CD4-positive, alpha-beta memory T cell (primary cell): ENCODE results near the gene DNAJC5. TPM values are rescaled to one million over a fixed set of nuclear protein-coding genes. Genes with fewer than 3 reads are reported as not detected.
"Not testable (repeated sequence)": the region's sequence is repeated elsewhere in the genome, so short reads cannot be mapped to it uniquely, and the experiment has no call there.

ENCODE experiments used
- CTCF ChIA-PET: fragments of 350-600 bp; sonication (Branson Sonifier 250); formaldehyde crosslinking; loops from one replicate; lab custom pipeline; 2021; ENCODE audit warnings: inconsistent platforms; ENCODE audit not compliant: partially characterized antibody; lab: Charles Lee
- POLR2A ChIA-PET: fragments of 350-600 bp; sonication (Branson Sonifier 250); formaldehyde crosslinking; loops from one replicate; lab custom pipeline; 2021; ENCODE audit not compliant: partially characterized antibody; lab: Charles Lee
- DNase-seq, 5 donors: peaks; one replicate each; pipeline versions ENCODE4 v3.0.0 to v3.0.0-alpha.2; 2020 to 2022; ENCODE audit warnings: mixed read lengths in 1 of 5
- H3K27ac ChIP-seq: one replicate; pipeline ENCODE4 v1.7.0; 2013; ENCODE audit warnings: low read depth, low read length
- H3K27me3 ChIP-seq: 2 replicates; pipeline ENCODE4 v1.7.0; 2013; ENCODE audit warnings: mild to moderate bottlenecking, low read length, moderate library complexity; ENCODE audit not compliant: insufficient read depth
- H3K36me3 ChIP-seq: 2 replicates; pipeline ENCODE4 v1.7.0; 2013; ENCODE audit warnings: mild to moderate bottlenecking, low read length, moderate library complexity; ENCODE audit not compliant: insufficient read depth
- H3K4me1 ChIP-seq: 2 replicates; pipeline ENCODE4 v1.7.0; 2013; ENCODE audit warnings: mild to moderate bottlenecking, low read length, moderate library complexity; ENCODE audit not compliant: insufficient read depth
- H3K4me3 ChIP-seq, 2 donors: one replicate each; pipeline ENCODE4 v1.7.0; 2013; ENCODE audit warnings: low read length in 2 of 2, mild to moderate bottlenecking in 1 of 2
- H3K9me3 ChIP-seq, 2 donors: one replicate each; pipeline ENCODE4 v1.7.0; 2013; ENCODE audit warnings: low read length in 2 of 2, control low read depth in 1 of 2; ENCODE audit not compliant: control insufficient read depth in 1 of 2
- H3K27ac Mint-ChIP-seq, 7 donors: one replicate each; pipeline ENCODE4 v1.8.0; 2020 to 2021; ENCODE audit warnings: mixed read lengths in 7 of 7, mild to moderate bottlenecking in 6 of 7, inconsistent platforms in 3 of 7, moderate library complexity in 3 of 7
- H3K27me3 Mint-ChIP-seq, 2 donors: one replicate each; pipeline ENCODE4 v1.8.0; 2020 to 2021; ENCODE audit warnings: mixed read lengths in 2 of 2
- H3K36me3 Mint-ChIP-seq, 2 donors: one replicate each; pipeline ENCODE4 v1.8.0; 2020 to 2021; ENCODE audit warnings: mixed read lengths in 2 of 2, inconsistent platforms in 1 of 2, mild to moderate bottlenecking in 1 of 2
- H3K4me1 Mint-ChIP-seq, 4 donors: one replicate each; pipeline ENCODE4 v1.8.0; 2020 to 2021; ENCODE audit warnings: mixed read lengths in 4 of 4, mild to moderate bottlenecking in 1 of 4
- H3K4me3 Mint-ChIP-seq, 8 donors: one replicate each; pipeline ENCODE4 v1.8.0; 2020 to 2021; ENCODE audit warnings: mixed read lengths in 8 of 8, mild to moderate bottlenecking in 7 of 8, moderate library complexity in 6 of 8, inconsistent platforms in 3 of 8
- H3K9me3 Mint-ChIP-seq, 8 donors: one replicate each; pipeline ENCODE4 v1.8.0; 2020 to 2021; ENCODE audit warnings: mixed read lengths in 8 of 8, mild to moderate bottlenecking in 5 of 8, inconsistent platforms in 3 of 8, moderate library complexity in 1 of 8
- intact Hi-C: fragments of 100-400 bp; cut with micrococcal nuclease; formaldehyde crosslinking; loops from one replicate; pipeline ENCODE4 v1.15.1; 2023
- polyA plus RNA-seq, 2 donors: library from polyadenylated mRNA; unstranded; fragments of 300-500 nt; fragmentation: Illumina TruSeq; gene quantifications; one replicate each; pipeline ENCODE4 v1.2.3, GENCODE V29; 2021
- total RNA-seq, 2 experiments: library from RNA; stranded (reverse); gene quantifications; one replicate each; pipeline ENCODE4 v1.2.3, GENCODE V29; 2021

The DNAJC5 gene
- total and polyA plus RNA-seq, 4 experiments from 2014 or later, result 4.9 to 54.4 (median 31.3) TPM

GRCh38 chr20:63923651-63924050, 28.7 kb downstream of the DNAJC5 start:
- H3K27ac Mint-ChIP-seq, result peak overlapping the region in 2 of 7 donors; percentile 2 to 49
- POLR2A ChIA-PET, result no interaction called here
- H3K4me3 Mint-ChIP-seq, result no peak overlapping the region
- Histone ChIP-seq H3K36me3 (peaks cover 11% of the 10 kb centered on the region), H3K9me3 (no peaks in the 10 kb centered on the region), H3K4me1 (peaks cover 10% of the 10 kb centered on the region), H3K4me3 (no peak overlapping the region), H3K27ac (no peak overlapping the region), H3K27me3 (no peaks in the 10 kb centered on the region)
- H3K27me3 Mint-ChIP-seq, result no peaks in the 10 kb centered on the region
- peaks cover 12 to 31% of the 10 kb centered on the region in 2 donors for H3K36me3 Mint-ChIP-seq
- peaks cover 11 to 35% (median 12%) of the 10 kb centered on the region in 4 donors for H3K4me1 Mint-ChIP-seq
- H3K9me3 Mint-ChIP-seq, result no peaks in the 10 kb centered on the region
- CTCF ChIA-PET, result no interaction called here
- intact Hi-C loops, result no loop called here
- no peak for DNase-seq

DNA sequence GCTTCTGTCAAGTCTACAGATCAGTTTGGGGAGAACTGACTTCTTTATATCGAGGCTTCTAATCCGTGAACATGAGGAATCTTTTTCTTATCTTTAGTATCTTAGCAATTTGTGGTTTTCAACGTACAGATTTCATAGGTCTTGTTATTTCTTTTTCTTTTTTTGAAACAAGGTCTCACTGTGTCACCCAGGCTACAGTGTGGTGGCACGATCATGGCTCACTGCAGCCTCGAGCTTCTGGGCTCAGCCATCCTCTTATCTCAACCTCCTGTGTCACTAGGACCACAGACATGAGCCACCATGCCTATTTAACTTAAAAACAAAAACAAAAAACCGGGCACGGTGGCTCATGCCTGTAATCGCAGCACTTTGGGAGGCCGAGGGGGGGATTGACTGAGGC, 29.3 kb downstream of the DNAJC5 start:
- Mint-ChIP-seq H3K27me3 (no peaks in the 10 kb centered on the region), H3K4me1 (peaks cover 11 to 35% (median 12%) of the 10 kb centered on the region in 4 donors), H3K9me3 (no peaks in the 10 kb centered on the region), H3K36me3 (peaks cover 15 to 37% of the 10 kb centered on the region in 2 donors), H3K27ac (peak overlapping the region in 6 of 7 donors; percentile 2 to 75 (median 45)), H3K4me3 (no peak overlapping the region)
- intact Hi-C loops, result no loop called here
- Histone ChIP-seq H3K36me3 (peaks cover 17% of the 10 kb centered on the region), H3K4me3 (no peak overlapping the region), H3K4me1 (peaks cover 10% of the 10 kb centered on the region), H3K27me3 (no peaks in the 10 kb centered on the region), H3K27ac (no peak overlapping the region), H3K9me3 (no peaks in the 10 kb centered on the region)
- DNase-seq, result no peak
- CTCF ChIA-PET, result no interaction called here
- POLR2A ChIA-PET, result no interaction called here

- Mint-ChIP-seq H3K36me3 (peaks cover 23 to 50% of the 10 kb centered on the region in 2 donors), H3K9me3 (no peaks in the 10 kb centered on the region), H3K4me1 (peaks cover 11 to 38% (median 13%) of the 10 kb centered on the region in 4 donors), H3K27ac (peak overlapping the region in 2 of 7 donors; percentile 37 to 62), H3K27me3 (no peaks in the 10 kb centered on the region), H3K4me3 (no peak overlapping the region)
- ChIA-PET POLR2A (no interaction called here), CTCF (interaction anchor here (1.1 kb wide), 1 partner anchor 11 kb away, joined by 6 read pairs; no protein-coding TSS in a partner anchor)
- Histone ChIP-seq H3K27me3 (no peaks in the 10 kb centered on the region), H3K4me1 (peaks cover 10% of the 10 kb centered on the region), H3K27ac (no peak overlapping the region), H3K9me3 (no peaks in the 10 kb centered on the region), H3K4me3 (no peak overlapping the region), H3K36me3 (peaks cover 34% of the 10 kb centered on the region)
- DNase-seq, result no peak
- intact Hi-C loops, result no loop called here
Measured at GRCh38 chr20:63926298-63926697, 31.4 kb downstream of the DNAJC5 start.

GRCh38 chr20:63929071-63929470, 34.1 kb downstream of the DNAJC5 start:
- Histone ChIP-seq H3K36me3 (peaks cover 55% of the 10 kb centered on the region), H3K4me3 (no peak overlapping the region), H3K27ac (no peak overlapping the region), H3K27me3 (no peaks in the 10 kb centered on the region), H3K4me1 (peaks cover 3% of the 10 kb centered on the region), H3K9me3 (no peaks in the 10 kb centered on the region)
- intact Hi-C loops, result no loop called here
- peaks cover 7 to 33% (median 11%) of the 10 kb centered on the region in 4 donors for H3K4me1 Mint-ChIP-seq
- ChIA-PET POLR2A (no interaction called here), CTCF (no interaction called here)
- peaks cover 19 to 61% of the 10 kb centered on the region in 2 donors for H3K36me3 Mint-ChIP-seq
- DNase-seq, result no peak
- no peaks in the 10 kb centered on the region for H3K27me3 Mint-ChIP-seq
- H3K27ac Mint-ChIP-seq, result no peak overlapping the region
- H3K4me3 Mint-ChIP-seq, result no peak overlapping the region
- H3K9me3 Mint-ChIP-seq, result no peaks in the 10 kb centered on the region

DNA sequence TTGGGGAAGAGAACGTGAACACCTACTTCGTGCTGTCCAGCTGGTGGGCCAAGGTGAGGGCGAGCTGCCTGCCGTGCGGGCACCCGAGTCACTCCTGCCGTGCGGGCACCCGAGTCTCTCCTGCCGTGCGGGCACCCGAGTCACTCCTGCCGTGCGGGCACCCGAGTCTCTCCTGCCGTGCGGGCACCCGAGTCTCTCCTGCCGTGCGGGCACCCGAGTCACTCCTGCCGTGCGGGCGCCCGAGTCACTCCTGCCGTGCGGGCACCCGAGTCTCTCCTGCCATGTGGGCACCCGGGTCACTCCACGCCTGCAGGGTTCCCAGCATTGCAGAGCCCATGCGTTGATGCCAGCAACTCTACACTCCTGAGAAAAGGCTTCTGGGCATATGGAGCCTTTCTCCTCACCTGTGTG, 34.6 kb downstream of the DNAJC5 start:
- intact Hi-C loops, DNase-seq, CTCF ChIA-PET, H3K4me3 ChIP-seq, H3K4me1 ChIP-seq, H3K9me3 Mint-ChIP-seq, POLR2A ChIA-PET, H3K9me3 ChIP-seq, H3K27me3 Mint-ChIP-seq, H3K27ac ChIP-seq, H3K4me3 Mint-ChIP-seq, H3K27me3 ChIP-seq, H3K27ac Mint-ChIP-seq: not testable (repeated sequence)
- Mint-ChIP-seq H3K36me3 (peaks cover 21 to 64% of the 10 kb centered on the region in 2 donors), H3K4me1 (peaks cover 5 to 29% (median 11%) of the 10 kb centered on the region in 4 donors)
- peaks cover 59% of the 10 kb centered on the region for H3K36me3 ChIP-seq

DNA sequence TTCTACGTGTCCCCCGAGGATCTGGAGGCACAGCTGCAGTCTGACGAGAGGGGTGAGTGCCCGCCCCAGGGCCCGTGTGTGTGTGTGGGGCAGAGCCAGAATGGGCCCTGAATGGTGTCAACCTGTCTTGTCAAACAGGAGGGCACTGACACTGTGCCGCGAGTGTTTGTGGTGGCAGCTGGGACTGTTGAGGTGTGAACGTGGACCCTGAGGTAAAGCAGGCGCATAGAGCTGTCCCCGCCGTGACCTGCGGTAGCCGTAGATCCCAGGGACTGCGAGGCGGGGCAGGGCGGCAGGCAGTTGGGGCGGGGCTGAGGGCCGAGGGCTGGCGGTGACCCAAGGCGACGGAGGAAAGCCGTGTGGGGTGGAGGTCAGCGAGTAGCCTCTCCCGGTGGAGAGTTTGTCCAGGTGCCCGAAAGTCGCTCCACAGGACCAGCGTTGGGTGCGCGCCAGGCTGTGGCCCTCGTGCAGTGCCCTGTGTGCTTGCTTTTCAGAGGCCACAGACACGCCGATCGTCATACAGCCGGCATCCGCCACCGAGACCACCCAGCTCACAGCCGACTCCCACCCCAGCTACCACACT, 36.1 kb downstream of the DNAJC5 start:
- no peaks in the 10 kb centered on the region for H3K27me3 Mint-ChIP-seq
- CTCF ChIA-PET, result interaction anchor here (0.8 to 1.4 kb wide), 2 partner anchors 20 to 37 kb away, joined by 3 to 4 read pairs; no protein-coding TSS in a partner anchor

DNA sequence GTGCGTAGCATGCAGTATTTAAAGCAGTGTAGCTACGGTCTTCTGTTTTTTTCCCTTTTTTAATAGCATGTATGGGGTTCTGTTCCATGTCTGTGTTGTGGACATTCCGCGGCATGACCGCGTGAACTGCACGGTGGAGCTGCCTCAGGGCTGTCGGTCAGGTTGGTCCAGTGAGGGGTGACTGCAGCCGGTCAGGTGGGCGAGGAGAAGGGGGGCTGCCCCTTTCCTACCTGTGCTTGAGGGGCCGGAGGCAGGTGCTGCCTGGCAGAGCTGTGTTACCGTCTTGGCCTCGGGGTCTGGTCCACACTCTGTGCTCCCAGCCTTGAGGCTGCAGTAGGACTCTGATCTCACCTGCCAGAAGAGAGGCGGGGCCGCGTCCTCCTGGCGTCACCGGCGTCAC, 36.8 kb downstream of the DNAJC5 start:
- Mint-ChIP-seq H3K36me3 (peaks cover 38 to 68% of the 10 kb centered on the region in 2 donors), H3K27ac (peak overlapping the region in 1 of 7 donors; percentile 59)

More for the DNA sequence above, 36.1 kb downstream of the DNAJC5 start:
- intact Hi-C loops, result no loop called here
- POLR2A ChIA-PET, result no interaction called here
- Mint-ChIP-seq H3K4me3 (no peak overlapping the region), H3K27ac (peak overlapping the region in 1 of 7 donors; percentile 55), H3K36me3 (peaks cover 34 to 71% of the 10 kb centered on the region in 2 donors), H3K9me3 (no peaks in the 10 kb centered on the region), H3K4me1 (peaks cover 5 to 25% (median 11%) of the 10 kb centered on the region in 4 donors)
- Histone ChIP-seq H3K27ac (no peak overlapping the region), H3K9me3 (no peaks in the 10 kb centered on the region), H3K4me1 (no peaks in the 10 kb centered on the region), H3K36me3 (peaks cover 72% of the 10 kb centered on the region), H3K4me3 (no peak overlapping the region), H3K27me3 (no peaks in the 10 kb centered on the region)
- no peak for DNase-seq

More for the DNA sequence above, 36.8 kb downstream of the DNAJC5 start:
- no peak for DNase-seq
- Histone ChIP-seq H3K4me3 (no peak overlapping the region), H3K27ac (no peak overlapping the region), H3K27me3 (no peaks in the 10 kb centered on the region), H3K9me3 (no peaks in the 10 kb centered on the region), H3K4me1 (no peaks in the 10 kb centered on the region), H3K36me3 (peaks cover 74% of the 10 kb centered on the region)
- CTCF ChIA-PET, result interaction anchor here (1.4 kb wide), 1 partner anchor 21 kb away, joined by 3 read pairs; no protein-coding TSS in a partner anchor
- Mint-ChIP-seq H3K27me3 (no peaks in the 10 kb centered on the region), H3K4me1 (peaks cover 2 to 18% (median 5%) of the 10 kb centered on the region in 4 donors), H3K9me3 (no peaks in the 10 kb centered on the region), H3K4me3 (no peak overlapping the region)
- intact Hi-C loops, result no loop called here
- POLR2A ChIA-PET, result no interaction called here
